ELR (cell line): ENCODE measurements around the gene SCN5A.

Source experiments
- DNase-seq: peaks from one replicate; pipeline ENCODE4 v3.0.0-alpha.2; 2015; ENCODE audit warnings: low read depth

SCN5A gene

GRCh38 chr3:38649500-38650247, at the start of gene SCN5A:
TSS of gene SCN5A (minus strand) at chr3:38649687. CDS start at chr3:38633307, 16,380 bp downstream.
- peak; percentile 30 for DNase-seq

DNA sequence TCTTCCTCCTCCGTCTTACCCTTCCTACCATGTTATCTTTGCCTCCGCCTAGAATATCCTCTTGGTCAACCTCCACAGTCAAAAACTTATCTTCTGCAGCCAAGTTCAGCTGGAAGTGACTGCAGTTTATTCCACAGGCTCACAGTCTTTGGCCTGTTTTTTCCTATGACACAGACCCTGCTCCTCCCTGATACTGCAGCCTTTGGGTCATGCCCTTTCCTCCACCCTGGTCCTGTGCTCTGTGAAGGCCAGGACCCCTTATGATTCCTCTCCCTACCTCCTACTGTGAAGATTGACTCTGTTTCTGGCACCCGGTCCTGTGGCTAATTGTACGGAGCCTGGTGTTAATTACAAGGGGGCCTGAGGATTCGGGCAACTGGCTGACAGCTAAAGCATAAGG, 49.3 kb upstream of the SCN5A start:
- DNase-seq, result no peak

- DNase-seq, result no peak
These were observed 48.6 kb upstream of the SCN5A start for GRCh38 chr3:38698061-38698460.

DNA sequence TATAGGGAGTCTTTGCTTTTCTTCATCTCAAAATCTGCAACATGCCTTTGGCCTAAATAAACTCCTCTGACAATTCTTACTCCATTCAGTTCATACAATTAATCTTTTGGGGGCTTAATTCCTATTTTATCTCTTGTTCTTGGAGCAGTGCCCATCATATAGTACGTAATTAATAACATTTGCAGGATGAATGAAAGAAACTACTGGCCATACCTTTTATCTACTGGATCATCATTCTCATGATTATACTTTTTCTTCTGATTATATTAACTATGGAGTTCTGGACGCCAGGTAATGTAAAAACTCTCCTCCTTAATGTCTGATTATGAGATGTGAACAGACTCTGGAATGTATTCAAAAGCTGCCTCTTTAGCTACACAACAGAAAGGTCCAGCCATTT, 46.5 kb upstream of the SCN5A start:
- DNase-seq, result no peak

DNA sequence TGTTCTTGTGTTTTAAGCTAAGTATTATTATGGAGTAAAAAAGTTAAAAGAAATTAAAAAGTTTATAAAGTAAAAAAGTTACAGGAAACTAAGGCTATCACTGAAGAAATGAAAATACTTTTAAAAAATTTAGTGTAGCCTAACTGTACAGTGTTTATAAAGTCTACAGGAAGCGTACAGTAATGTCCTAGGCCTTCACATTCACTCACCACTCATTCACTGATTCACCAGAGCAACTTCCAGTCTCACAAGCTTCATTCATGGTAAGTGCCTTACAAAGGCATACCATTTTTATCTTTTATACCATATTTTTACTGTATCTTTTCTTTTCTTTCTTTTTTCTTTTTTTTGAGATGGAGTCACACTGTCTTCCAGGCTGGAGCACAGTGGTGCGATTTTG, 40.7 kb upstream of the SCN5A start:
- DNase-seq, result peak; percentile 16

DNA sequence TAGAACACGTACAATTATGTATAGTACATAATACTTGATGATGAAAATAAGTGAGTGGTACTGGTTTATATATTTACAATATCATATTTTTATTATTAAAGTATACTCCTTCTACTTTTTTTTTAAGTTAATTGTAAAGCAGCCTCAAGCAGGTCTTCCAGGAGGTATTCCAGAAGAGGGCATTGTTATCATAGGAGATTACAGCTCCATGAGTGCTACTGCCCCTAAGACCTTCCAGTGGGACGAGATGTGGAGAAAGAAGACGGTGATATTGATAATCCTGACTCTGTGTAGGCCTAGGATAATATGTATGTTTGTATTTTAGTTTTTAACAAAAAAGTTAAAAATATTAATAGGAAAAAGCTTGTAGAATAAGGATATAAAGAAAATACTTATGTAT, 40.3 kb upstream of the SCN5A start:
- no peak for DNase-seq

DNA sequence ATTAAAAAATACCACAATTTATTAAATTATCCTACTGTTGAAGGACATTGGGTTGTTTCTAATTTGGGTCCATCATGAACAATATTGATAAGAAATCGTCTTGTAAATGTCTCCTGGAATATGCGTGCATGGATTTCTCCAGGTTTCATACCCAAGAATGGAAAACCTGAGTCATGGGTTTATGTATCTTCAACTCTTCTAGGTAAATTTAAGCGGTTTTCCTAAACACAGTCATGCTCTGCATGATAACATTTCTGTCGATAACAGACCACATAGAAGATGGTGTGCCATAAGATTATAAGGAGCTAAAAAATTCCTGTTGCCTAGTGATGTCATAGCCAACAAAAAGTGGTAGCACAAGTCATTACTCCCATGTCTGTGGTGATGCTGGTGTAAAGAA, 39.9 kb upstream of the SCN5A start:
- DNase-seq, result no peak

DNA sequence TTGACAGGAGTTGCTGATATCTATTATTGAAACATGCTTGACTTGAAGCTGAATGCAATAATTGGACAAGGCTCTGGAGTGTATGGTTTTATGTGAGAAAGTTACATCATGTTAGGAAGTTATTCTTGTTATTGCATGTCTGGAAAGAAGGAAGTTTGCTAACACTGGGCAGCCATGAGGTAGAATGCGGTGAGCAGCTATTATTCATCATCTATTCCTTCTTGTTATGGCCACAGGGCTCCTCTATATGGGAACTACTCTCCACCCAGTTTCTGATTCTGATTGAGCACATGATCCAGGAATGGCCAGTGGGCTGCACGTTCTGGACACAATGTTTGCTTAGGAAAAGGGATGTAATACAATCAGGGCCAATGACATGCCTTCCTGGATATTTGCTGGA, 37.8 kb upstream of the SCN5A start:
- DNase-seq, result no peak

GRCh38 chr3:38684546-38684945, 35.1 kb upstream of the SCN5A start:
- no peak for DNase-seq

GRCh38 chr3:38669668-38670067, 20.2 kb upstream of the SCN5A start:
- DNase-seq, result no peak

DNA sequence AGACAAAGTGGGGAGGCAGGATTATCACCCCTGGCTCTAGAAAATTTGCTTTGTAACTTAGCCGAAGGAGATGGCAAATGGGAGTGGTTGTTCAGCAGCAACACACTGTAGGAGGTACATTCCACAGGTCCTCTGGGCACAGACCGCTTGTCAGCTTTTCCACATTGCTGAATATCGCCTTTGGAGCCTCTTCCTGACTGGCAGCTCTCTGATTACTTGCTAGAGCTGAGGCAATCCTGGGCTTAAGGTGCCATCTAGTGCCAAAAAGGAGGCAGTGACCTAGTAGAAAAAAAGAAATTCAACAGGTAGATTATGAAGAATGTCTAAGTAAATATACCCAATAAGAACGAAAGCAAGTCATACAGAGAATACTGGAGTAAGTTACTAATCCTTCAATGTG, 13.1 kb upstream of the SCN5A start:
- DNase-seq, result peak; percentile 63

- no peak for DNase-seq
These were observed 9.4 kb upstream of the SCN5A start for GRCh38 chr3:38658841-38659240.

DNA sequence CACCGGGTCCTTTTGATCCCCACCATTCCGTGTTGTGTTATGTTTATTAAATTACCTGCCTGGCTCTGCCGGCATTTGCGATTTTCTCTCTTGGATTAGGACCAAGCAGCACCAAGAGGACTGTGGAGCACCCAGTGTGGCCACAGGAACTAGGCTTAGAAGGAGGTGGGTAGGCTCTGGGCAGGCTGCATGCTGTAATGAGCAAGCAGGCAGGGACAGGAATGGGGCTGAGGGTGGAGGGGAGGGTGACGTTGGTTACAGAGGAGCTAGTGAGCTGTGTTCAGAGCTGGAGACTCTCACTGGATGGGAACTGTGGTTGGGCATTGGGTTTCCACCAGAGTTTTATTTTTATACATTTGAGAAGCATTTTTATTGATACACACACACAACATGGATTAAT, 7.9 kb upstream of the SCN5A start:
- no peak for DNase-seq

- DNase-seq, result peak; percentile 54
These were observed 6.3 kb upstream of the SCN5A start for GRCh38 chr3:38655708-38656300.

GRCh38 chr3:38653685-38654537, 4.4 kb upstream of the SCN5A start:
- no peak for DNase-seq

GRCh38 chr3:38652934-38653333, 3.4 kb upstream of the SCN5A start:
- no peak for DNase-seq

- peak; percentile 64 for DNase-seq
These were observed 1.8 kb upstream of the SCN5A start for GRCh38 chr3:38651153-38651789.

- no peak for DNase-seq
These were observed 913 bp upstream of the SCN5A start for GRCh38 chr3:38650248-38650951.

- no peak for DNase-seq
These were observed 608 bp downstream of the SCN5A start for GRCh38 chr3:38648659-38649499.

- DNase-seq, result no peak
These were observed 1.3 kb downstream of the SCN5A start for GRCh38 chr3:38648024-38648658.
